Parathyroid adenoma (tissue), 2 donors: ENCODE measurements around the gene NOTCH1.
"Not testable (repeated sequence)": the region's sequence is repeated elsewhere in the genome, so short reads cannot be mapped to it uniquely, and the experiment has no call there.

Source experiments
- H2AFZ ChIP-seq: fragments of 300-600 bp; sonication (generic); one replicate; pipeline ENCODE4 v1.7.0; 2017; ENCODE audit warnings: antibody characterized with exemption, mild to moderate bottlenecking
- H3K27ac ChIP-seq: fragments of 300-600 bp; sonication (generic); one replicate; pipeline ENCODE4 v1.7.0; 2017
- H3K27me3 ChIP-seq: fragments of 300-600 bp; sonication (generic); one replicate; pipeline ENCODE4 v1.7.0; 2017; ENCODE audit warnings: low read length; ENCODE audit not compliant: control insufficient read depth, insufficient read depth
- H3K36me3 ChIP-seq: fragments of 300-600 bp; sonication (generic); one replicate; pipeline ENCODE4 v1.7.0; 2017; ENCODE audit warnings: low read length; ENCODE audit not compliant: control insufficient read depth, insufficient read depth
- H3K4me1 ChIP-seq: fragments of 300-600 bp; sonication (generic); one replicate; pipeline ENCODE4 v1.7.0; 2017; ENCODE audit warnings: control low read depth
- H3K4me2 ChIP-seq: fragments of 300-600 bp; sonication (generic); one replicate; pipeline ENCODE4 v1.7.0; 2017; ENCODE audit warnings: low read length
- H3K4me3 ChIP-seq: fragments of 300-600 bp; sonication (generic); one replicate; pipeline ENCODE4 v1.7.0; 2017; ENCODE audit warnings: low read depth, low read length
- H3K79me2 ChIP-seq: fragments of 300-600 bp; sonication (generic); one replicate; pipeline ENCODE4 v1.7.0; 2017; ENCODE audit warnings: control low read depth
- H3K9ac ChIP-seq: fragments of 300-600 bp; sonication (generic); one replicate; pipeline ENCODE4 v1.7.0; 2017; ENCODE audit warnings: mild to moderate bottlenecking
- H3K9me3 ChIP-seq: fragments of 300-600 bp; sonication (generic); one replicate; pipeline ENCODE4 v1.7.0; 2017; ENCODE audit warnings: low read length; ENCODE audit not compliant: control insufficient read depth
- TF ChIP-seq, protein P1 (sequence below): fragments of 300-600 bp; sonication (generic); IDR thresholded peaks from one replicate; pipeline ENCODE4 v1.7.0; 2017; ENCODE audit warnings: antibody characterized with exemption, mild to moderate bottlenecking
- donor health status: primary hyperparathyroidism.

NOTCH1 gene

GRCh38 chr9:136561779-136562178 lies 15.9 kb upstream of the NOTCH1 start:
- H3K4me1 ChIP-seq: no peaks in the 10 kb centered on the region
- TF ChIP-seq, protein P1, sequence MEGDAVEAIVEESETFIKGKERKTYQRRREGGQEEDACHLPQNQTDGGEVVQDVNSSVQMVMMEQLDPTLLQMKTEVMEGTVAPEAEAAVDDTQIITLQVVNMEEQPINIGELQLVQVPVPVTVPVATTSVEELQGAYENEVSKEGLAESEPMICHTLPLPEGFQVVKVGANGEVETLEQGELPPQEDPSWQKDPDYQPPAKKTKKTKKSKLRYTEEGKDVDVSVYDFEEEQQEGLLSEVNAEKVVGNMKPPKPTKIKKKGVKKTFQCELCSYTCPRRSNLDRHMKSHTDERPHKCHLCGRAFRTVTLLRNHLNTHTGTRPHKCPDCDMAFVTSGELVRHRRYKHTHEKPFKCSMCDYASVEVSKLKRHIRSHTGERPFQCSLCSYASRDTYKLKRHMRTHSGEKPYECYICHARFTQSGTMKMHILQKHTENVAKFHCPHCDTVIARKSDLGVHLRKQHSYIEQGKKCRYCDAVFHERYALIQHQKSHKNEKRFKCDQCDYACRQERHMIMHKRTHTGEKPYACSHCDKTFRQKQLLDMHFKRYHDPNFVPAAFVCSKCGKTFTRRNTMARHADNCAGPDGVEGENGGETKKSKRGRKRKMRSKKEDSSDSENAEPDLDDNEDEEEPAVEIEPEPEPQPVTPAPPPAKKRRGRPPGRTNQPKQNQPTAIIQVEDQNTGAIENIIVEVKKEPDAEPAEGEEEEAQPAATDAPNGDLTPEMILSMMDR: no peak

GRCh38 chr9:136560586-136560985 lies 14.7 kb upstream of the NOTCH1 start:
- Histone ChIP-seq H3K9me3 (no peaks in the 10 kb centered on the region), H3K79me2 (no peaks in the 10 kb centered on the region), H3K9ac (no peak overlapping the region), H2AFZ (no peak overlapping the region), H3K4me2 (no peak overlapping the region), H3K4me1 (no peaks in the 10 kb centered on the region), H3K36me3 (no peaks in the 10 kb centered on the region), H3K4me3 (no peak overlapping the region), H3K27ac (no peak overlapping the region), H3K27me3 (no peaks in the 10 kb centered on the region)
- TF ChIP-seq, protein P1: no peak

More at GRCh38 chr9:136561779-136562178, 15.9 kb upstream of the NOTCH1 start:
- Histone ChIP-seq H3K4me2 (no peak overlapping the region), H3K79me2 (no peaks in the 10 kb centered on the region), H3K27ac (no peak overlapping the region), H3K9ac (no peak overlapping the region), H3K27me3 (no peaks in the 10 kb centered on the region), H3K36me3 (no peaks in the 10 kb centered on the region), H3K9me3 (no peaks in the 10 kb centered on the region), H2AFZ (no peak overlapping the region), H3K4me3 (no peak overlapping the region)

DNA sequence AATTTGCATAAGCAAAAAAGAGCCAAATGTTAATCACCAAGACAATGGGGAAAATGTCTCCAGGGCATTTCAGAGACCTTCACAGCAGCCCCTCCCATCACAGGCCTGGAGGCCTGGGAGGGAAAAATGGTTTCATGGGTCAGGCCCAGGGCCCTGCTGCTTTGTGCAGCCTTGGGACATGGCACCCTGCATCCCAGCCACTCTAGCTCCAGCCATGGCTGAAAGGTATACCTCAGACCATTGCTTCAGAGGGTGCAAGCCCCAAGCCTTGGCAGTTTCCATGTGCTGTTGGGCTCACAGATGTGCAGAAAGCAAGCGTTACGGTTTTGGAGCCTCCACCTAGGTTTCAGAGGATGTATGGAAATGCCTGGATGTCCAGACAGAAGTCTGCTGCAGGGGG lies 13.5 kb upstream of the NOTCH1 start:
- not testable (repeated sequence) for H3K4me3 ChIP-seq, H2AFZ ChIP-seq, H3K9ac ChIP-seq, H3K4me1 ChIP-seq, H3K27ac ChIP-seq, H3K4me2 ChIP-seq, H3K27me3 ChIP-seq, H3K9me3 ChIP-seq, H3K36me3 ChIP-seq, H3K79me2 ChIP-seq

DNA sequence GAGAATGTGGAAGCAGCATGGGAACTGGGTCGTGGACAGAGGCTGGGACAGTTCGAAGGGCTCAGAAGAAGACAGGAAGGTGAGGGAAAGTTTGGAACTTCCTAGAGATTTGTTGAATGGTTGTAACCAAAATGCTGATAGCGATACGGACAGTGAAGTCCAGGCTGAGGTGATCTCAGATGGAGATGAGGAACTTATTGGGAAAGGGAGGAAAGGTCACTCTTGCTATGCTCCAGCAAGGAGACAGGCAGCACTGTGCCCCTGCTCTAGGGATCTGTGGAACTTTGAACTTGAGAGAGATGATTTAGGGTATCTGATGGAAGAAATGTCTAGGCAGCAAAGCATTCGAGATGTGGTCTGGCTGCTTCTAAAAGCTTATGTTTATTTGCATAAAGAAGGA lies 13.0 kb upstream of the NOTCH1 start:
- not testable (repeated sequence) for H3K27me3 ChIP-seq, H3K9me3 ChIP-seq, H3K27ac ChIP-seq, H3K79me2 ChIP-seq, H3K4me2 ChIP-seq, H3K36me3 ChIP-seq, H2AFZ ChIP-seq, H3K4me3 ChIP-seq, H3K4me1 ChIP-seq, H3K9ac ChIP-seq

GRCh38 chr9:136558373-136558772 lies 12.5 kb upstream of the NOTCH1 start:
- no peaks in the 10 kb centered on the region for H3K4me1 ChIP-seq
- no peaks in the 10 kb centered on the region for H3K27me3 ChIP-seq
- TF ChIP-seq, protein P1: no peak
- no peaks in the 10 kb centered on the region for H3K36me3 ChIP-seq
- H3K4me3 ChIP-seq: no peak overlapping the region
- H3K27ac ChIP-seq: no peak overlapping the region
- H2AFZ ChIP-seq: no peak overlapping the region
- no peaks in the 10 kb centered on the region for H3K79me2 ChIP-seq
- no peak overlapping the region for H3K9ac ChIP-seq
- no peaks in the 10 kb centered on the region for H3K9me3 ChIP-seq
- H3K4me2 ChIP-seq: no peak overlapping the region

GRCh38 chr9:136557036-136557435 lies 11.2 kb upstream of the NOTCH1 start:
- H3K4me3 ChIP-seq: no peak overlapping the region
- no peaks in the 10 kb centered on the region for H3K9me3 ChIP-seq
- no peak overlapping the region for H3K4me2 ChIP-seq
- TF ChIP-seq, protein P1: no peak
- no peak overlapping the region for H3K9ac ChIP-seq
- H3K27me3 ChIP-seq: no peaks in the 10 kb centered on the region
- no peak overlapping the region for H2AFZ ChIP-seq
- no peaks in the 10 kb centered on the region for H3K36me3 ChIP-seq
- peaks cover 7% of the 10 kb centered on the region for H3K4me1 ChIP-seq
- no peak overlapping the region for H3K27ac ChIP-seq
- no peaks in the 10 kb centered on the region for H3K79me2 ChIP-seq
